HepG2 (cell line): ENCODE data around the gene EMP2. TPM values are rescaled to one million over a fixed set of nuclear protein-coding genes. Genes with fewer than 3 reads are reported as not detected.

Experiments
- BORCS8-MEF2B ChIP-seq: sonication (generic); formaldehyde crosslinking; IDR thresholded peaks from 2 replicates; pipeline ENCODE4 v1.8.0; 2022; ENCODE audit warnings: mild to moderate bottlenecking, missing genetic modification reagents
- ETV5 ChIP-seq: IDR thresholded peaks from 2 replicates; pipeline ENCODE4 v1.6.1; 2018; ENCODE audit warnings: missing biosample characterization, missing genetic modification reagents, inconsistent platforms, borderline replicate concordance
- FIP1L1 ChIP-seq: fragments of 200-400 bp; formaldehyde crosslinking; IDR thresholded peaks from 2 replicates; pipeline ENCODE4 v1.6.1; 2018; ENCODE audit warnings: low read depth, mild to moderate bottlenecking, low read length, moderate library complexity, borderline replicate concordance; ENCODE audit not compliant: insufficient read depth
- HMG20A ChIP-seq: IDR thresholded peaks from 2 replicates; pipeline ENCODE4 v1.6.1; 2016; ENCODE audit warnings: borderline replicate concordance
- HNF1A ChIP-seq, 2 experiments: sonication (generic) in 1 of 2; formaldehyde crosslinking in 1 of 2; IDR thresholded peaks; 2 replicates each; pipeline versions ENCODE4 v1.4.0 to v1.6.1; 2016 to 2020; ENCODE audit warnings: borderline replicate concordance in 1 of 2, low read depth in 1 of 2, mild to moderate bottlenecking in 1 of 2, missing genetic modification reagents in 1 of 2
- KDM2A ChIP-seq: sonication (generic); formaldehyde crosslinking; IDR thresholded peaks from 2 replicates; pipeline ENCODE4 v1.4.0; 2020; ENCODE audit warnings: low read depth, missing genetic modification reagents, borderline replicate concordance
- NBN ChIP-seq: fragments of 450-650 bp; conservative IDR thresholded peaks from 2 replicates; pipeline ENCODE4 v1.6.1; 2017
- SP140L ChIP-seq: sonication (generic); formaldehyde crosslinking; IDR thresholded peaks from 2 replicates; pipeline ENCODE4 v1.4.0; 2020; ENCODE audit warnings: missing genetic modification reagents, borderline replicate concordance
- TBX2 ChIP-seq: sonication (generic); formaldehyde crosslinking; IDR thresholded peaks from 2 replicates; pipeline ENCODE4 v1.5.0; 2020; ENCODE audit warnings: missing genetic modification reagents, mild to moderate bottlenecking, borderline replicate concordance
- TFAP4 ChIP-seq: sonication (generic); IDR thresholded peaks from 2 replicates; pipeline ENCODE4 v1.6.1; 2016; ENCODE audit warnings: low read depth, borderline replicate concordance
- ZNF234 ChIP-seq: sonication (generic); formaldehyde crosslinking; conservative IDR thresholded peaks from 2 replicates; pipeline ENCODE4 v1.5.1; 2020; ENCODE audit warnings: mild to moderate bottlenecking, missing genetic modification reagents
- ZNF318 ChIP-seq: sonication (generic); formaldehyde crosslinking; IDR thresholded peaks from 2 replicates; pipeline ENCODE4 v1.4.0; 2020; ENCODE audit warnings: mild to moderate bottlenecking, missing genetic modification reagents
- polyA plus RNA-seq, 8 experiments: library from polyadenylated mRNA; depleted of rRNA in 3 of 8; stranded (reverse) in 7 of 8; unstranded in 1 of 8; fragments of >200 nt; fragmentation: Illumina TruSeq in 4 of 8; extraction: Trizol in 4 of 8; gene quantifications; 2 replicates each; pipeline versions ENCODE4 v1.2.1 to v1.2.3, GENCODE V29; 2011 to 2016; ENCODE audit warnings: low read depth in 4 of 8, missing spikeins in 1 of 8, mixed read lengths in 1 of 8; ENCODE audit not compliant: insufficient read depth in 1 of 8
- total RNA-seq, 5 experiments: library from RNA; depleted of rRNA; stranded (reverse); fragments of >200 nt; fragmentation: Illumina TruSeq; extraction: Trizol; gene quantifications; 2 replicates each; pipeline ENCODE4 v1.2.3, GENCODE V29; 2016; ENCODE audit warnings: low read depth in 1 of 5

The EMP2 gene
- total and polyA plus RNA-seq, 2 of the 13 experiments (the other 11 are each of a cell fraction or from before 2014, with no cell fraction given): 24.6 to 91.2 TPM

GRCh38 chr16:10519929-10520868, 60.2 kb downstream of the EMP2 start (continued):
- TF ChIP-seq FIP1L1 (0 out of 2 replicates have a peak, but pooled peaks have one; percentile 27), HMG20A (CRISPR knock-in tag) (peak; percentile 76; the same call in 1 of the 2 replicates), KDM2A (CRISPR knock-in tag) (peak; percentile 10; the same call in 1 of the 2 replicates), TFAP4 (peak; percentile 39; the same call in 1 of the 2 replicates), NBN (no peak), ETV5 (peak; percentile 65; the same call in 1 of the 2 replicates), ZNF318 (0 out of 2 replicates have a peak, but pooled peaks have one; percentile 53), BORCS8-MEF2B (CRISPR knock-in tag) (0 out of 2 replicates have a peak, but pooled peaks have one; percentile 21), SP140L (CRISPR knock-in tag) (no peak), HNF1A (IDR thresholded peaks at IDR 0.05; ENCODE audit: low read depth) (no peak), HNF1A (CRISPR knock-in tag; IDR thresholded peaks at IDR 0.05; ENCODE audit: borderline replicate concordance) (peak; percentile 26; the same call in 1 of the 2 replicates), TBX2 (CRISPR knock-in tag) (peak; percentile 87), ZNF234 (CRISPR knock-in tag) (no peak)
